ENCODE results near the gene ADCY9. TPM values are rescaled to one million over a fixed set of nuclear protein-coding genes. Genes with fewer than 3 reads are reported as not detected.

The ADCY9 gene
- total RNA-seq, 1 experiment from 2014 or later: 9.8 TPM

DNA sequence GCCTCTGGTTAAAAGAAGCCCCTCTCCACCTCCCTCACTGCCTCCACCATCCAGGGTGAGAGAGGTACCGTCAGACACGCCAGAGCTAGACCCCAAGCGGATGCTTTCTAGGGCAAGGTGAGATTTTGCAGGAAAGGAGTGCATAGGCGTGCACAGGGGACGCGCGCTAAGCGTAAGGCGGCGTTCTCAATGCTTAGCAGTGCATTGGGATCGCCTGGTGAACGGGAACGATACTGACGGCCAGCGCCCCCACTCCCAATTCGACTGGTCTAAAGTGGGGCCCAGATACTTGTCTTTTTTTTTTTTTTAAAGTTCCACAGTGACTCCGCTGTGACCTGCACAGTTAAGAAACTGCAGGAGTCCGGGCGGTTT is 177.8 kb downstream of the ADCY9 start:
- TF ChIP-seq CBX3 (IDR thresholded peaks at IDR 0.05; ENCODE audit: low read depth): no peak
- TF ChIP-seq POLR2A (IDR thresholded peaks at IDR 0.05; ENCODE audit: borderline replicate concordance, extremely low read depth, insufficient read depth, insufficient read length): no peak
- TF ChIP-seq JUND (IDR thresholded peaks at IDR 0.05): no peak
- no peak for TF ChIP-seq ELF1 (IDR thresholded peaks at IDR 0.05; ENCODE audit: borderline replicate concordance, low read depth)
- TF ChIP-seq, protein P1, sequence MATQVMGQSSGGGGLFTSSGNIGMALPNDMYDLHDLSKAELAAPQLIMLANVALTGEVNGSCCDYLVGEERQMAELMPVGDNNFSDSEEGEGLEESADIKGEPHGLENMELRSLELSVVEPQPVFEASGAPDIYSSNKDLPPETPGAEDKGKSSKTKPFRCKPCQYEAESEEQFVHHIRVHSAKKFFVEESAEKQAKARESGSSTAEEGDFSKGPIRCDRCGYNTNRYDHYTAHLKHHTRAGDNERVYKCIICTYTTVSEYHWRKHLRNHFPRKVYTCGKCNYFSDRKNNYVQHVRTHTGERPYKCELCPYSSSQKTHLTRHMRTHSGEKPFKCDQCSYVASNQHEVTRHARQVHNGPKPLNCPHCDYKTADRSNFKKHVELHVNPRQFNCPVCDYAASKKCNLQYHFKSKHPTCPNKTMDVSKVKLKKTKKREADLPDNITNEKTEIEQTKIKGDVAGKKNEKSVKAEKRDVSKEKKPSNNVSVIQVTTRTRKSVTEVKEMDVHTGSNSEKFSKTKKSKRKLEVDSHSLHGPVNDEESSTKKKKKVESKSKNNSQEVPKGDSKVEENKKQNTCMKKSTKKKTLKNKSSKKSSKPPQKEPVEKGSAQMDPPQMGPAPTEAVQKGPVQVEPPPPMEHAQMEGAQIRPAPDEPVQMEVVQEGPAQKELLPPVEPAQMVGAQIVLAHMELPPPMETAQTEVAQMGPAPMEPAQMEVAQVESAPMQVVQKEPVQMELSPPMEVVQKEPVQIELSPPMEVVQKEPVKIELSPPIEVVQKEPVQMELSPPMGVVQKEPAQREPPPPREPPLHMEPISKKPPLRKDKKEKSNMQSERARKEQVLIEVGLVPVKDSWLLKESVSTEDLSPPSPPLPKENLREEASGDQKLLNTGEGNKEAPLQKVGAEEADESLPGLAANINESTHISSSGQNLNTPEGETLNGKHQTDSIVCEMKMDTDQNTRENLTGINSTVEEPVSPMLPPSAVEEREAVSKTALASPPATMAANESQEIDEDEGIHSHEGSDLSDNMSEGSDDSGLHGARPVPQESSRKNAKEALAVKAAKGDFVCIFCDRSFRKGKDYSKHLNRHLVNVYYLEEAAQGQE (IDR thresholded peaks at IDR 0.05; ENCODE audit: low read depth): no peak
- TF ChIP-seq SIN3A (IDR thresholded peaks at IDR 0.05; ENCODE audit: low read depth): no peak
- no peak for TF ChIP-seq YY1 (IDR thresholded peaks at IDR 0.05; ENCODE audit: extremely low read depth, insufficient replicate concordance, low read depth, low read length)
- no peak for TF ChIP-seq EZH2 (IDR thresholded peaks at IDR 0.05)
- TF ChIP-seq, protein P2, sequence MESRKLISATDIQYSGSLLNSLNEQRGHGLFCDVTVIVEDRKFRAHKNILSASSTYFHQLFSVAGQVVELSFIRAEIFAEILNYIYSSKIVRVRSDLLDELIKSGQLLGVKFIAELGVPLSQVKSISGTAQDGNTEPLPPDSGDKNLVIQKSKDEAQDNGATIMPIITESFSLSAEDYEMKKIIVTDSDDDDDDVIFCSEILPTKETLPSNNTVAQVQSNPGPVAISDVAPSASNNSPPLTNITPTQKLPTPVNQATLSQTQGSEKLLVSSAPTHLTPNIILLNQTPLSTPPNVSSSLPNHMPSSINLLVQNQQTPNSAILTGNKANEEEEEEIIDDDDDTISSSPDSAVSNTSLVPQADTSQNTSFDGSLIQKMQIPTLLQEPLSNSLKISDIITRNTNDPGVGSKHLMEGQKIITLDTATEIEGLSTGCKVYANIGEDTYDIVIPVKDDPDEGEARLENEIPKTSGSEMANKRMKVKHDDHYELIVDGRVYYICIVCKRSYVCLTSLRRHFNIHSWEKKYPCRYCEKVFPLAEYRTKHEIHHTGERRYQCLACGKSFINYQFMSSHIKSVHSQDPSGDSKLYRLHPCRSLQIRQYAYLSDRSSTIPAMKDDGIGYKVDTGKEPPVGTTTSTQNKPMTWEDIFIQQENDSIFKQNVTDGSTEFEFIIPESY (IDR thresholded peaks at IDR 0.05; ENCODE audit: extremely low read depth, insufficient replicate concordance, low read length): no peak
- TF ChIP-seq CEBPB (IDR thresholded peaks at IDR 0.05; ENCODE audit: low read depth): no peak
- no peak for TF ChIP-seq ZNF274 (IDR thresholded peaks at IDR 0.05; ENCODE audit: low read depth, low read length)
- no peak for TF ChIP-seq TCF7L2 (IDR thresholded peaks at IDR 0.05; ENCODE audit: borderline replicate concordance, extremely low read depth, insufficient read depth, insufficient read length)
- TF ChIP-seq SRF (IDR thresholded peaks at IDR 0.05; ENCODE audit: low read depth): no peak
- TF ChIP-seq, protein P3, sequence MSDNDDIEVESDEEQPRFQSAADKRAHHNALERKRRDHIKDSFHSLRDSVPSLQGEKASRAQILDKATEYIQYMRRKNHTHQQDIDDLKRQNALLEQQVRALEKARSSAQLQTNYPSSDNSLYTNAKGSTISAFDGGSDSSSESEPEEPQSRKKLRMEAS (IDR thresholded peaks at IDR 0.05): no peak
- no peak for TF ChIP-seq EZH2phosphoT487 (IDR thresholded peaks at IDR 0.05; ENCODE audit: borderline replicate concordance)
- TF ChIP-seq ZFX (IDR thresholded peaks at IDR 0.05): no peak
- TF ChIP-seq POLR2AphosphoS5 (IDR thresholded peaks at IDR 0.05; ENCODE audit: low read depth, low read length): no peak
- ChIA-PET POLR2A (interaction anchor here (1.7 kb wide), 1 partner anchor 315 kb away, joined by 3 read pairs; no protein-coding TSS in a partner anchor), CTCF (interaction anchor here (0.6 to 2.5 kb wide), 10 partner anchors 9 to 324 kb away, joined by 3 to 15 read pairs (median 4); no protein-coding TSS in a partner anchor), RAD21 (ENCODE audit: low non-redundant PET in 1 of 2, low total read pairs in 2 of 2, uncharacterized antibody in 2 of 2, unreplicated experiment in 2 of 2) (no interaction called here)
- intact Hi-C loops (cut with micrococcal nuclease): no loop called here
- H3K79me2 ChIP-seq (ENCODE audit: insufficient read depth, low read length): no peaks in the 10 kb centered on the region
- no peak overlapping the region for H3K9ac ChIP-seq (ENCODE audit: low read length)
- H3K4me2 ChIP-seq (ENCODE audit: low read length): peak overlapping the region; percentile 77
- BruUV-seq (replicated peaks): no TSS peak
- H3K9me3 ChIP-seq (ENCODE audit: control insufficient read depth in 1 of 2, insufficient read depth in 1 of 2, low read depth in 1 of 2, low read length in 2 of 2): no peaks in the 10 kb centered on the region
- peak overlapping the region in 1 of 2 experiments; percentile 46; a peak in 2 of 4 replicates for H3K4me3 ChIP-seq (replicated peaks in 1 of 2; ENCODE audit: low read depth in 1 of 2, low read length in 2 of 2)
- H3K36me3 ChIP-seq (ENCODE audit: control insufficient read depth in 1 of 2, insufficient read depth in 2 of 2, low read length in 2 of 2): no peaks in the 10 kb centered on the region
- H3K9me2 ChIP-seq (ENCODE audit: insufficient read depth): no peaks in the 10 kb centered on the region
- H3K27ac ChIP-seq (ENCODE audit: low read depth, low read length): no peak overlapping the region
- peaks cover 0 to 12% of the 10 kb centered on the region in 2 experiments; a peak in 2 of 4 replicates for H3K4me1 ChIP-seq (ENCODE audit: control insufficient read depth in 1 of 2, insufficient read depth in 2 of 2, low read length in 2 of 2)
- no peak for ATAC-seq
- H4K20me1 ChIP-seq (ENCODE audit: insufficient read depth): no peaks in the 10 kb centered on the region
- H3K27me3 ChIP-seq (ENCODE audit: insufficient read depth, low read length): no peaks in the 10 kb centered on the region
- no peak for DNase-seq (ENCODE audit: low read depth, low spot score)
- peak overlapping the region; percentile 89 for H2AFZ ChIP-seq (ENCODE audit: low read depth, low read length, poor library complexity, severe bottlenecking)

Measured in HCT116 (cell line).